ENCODE data around the gene MIPEP.

DNA sequence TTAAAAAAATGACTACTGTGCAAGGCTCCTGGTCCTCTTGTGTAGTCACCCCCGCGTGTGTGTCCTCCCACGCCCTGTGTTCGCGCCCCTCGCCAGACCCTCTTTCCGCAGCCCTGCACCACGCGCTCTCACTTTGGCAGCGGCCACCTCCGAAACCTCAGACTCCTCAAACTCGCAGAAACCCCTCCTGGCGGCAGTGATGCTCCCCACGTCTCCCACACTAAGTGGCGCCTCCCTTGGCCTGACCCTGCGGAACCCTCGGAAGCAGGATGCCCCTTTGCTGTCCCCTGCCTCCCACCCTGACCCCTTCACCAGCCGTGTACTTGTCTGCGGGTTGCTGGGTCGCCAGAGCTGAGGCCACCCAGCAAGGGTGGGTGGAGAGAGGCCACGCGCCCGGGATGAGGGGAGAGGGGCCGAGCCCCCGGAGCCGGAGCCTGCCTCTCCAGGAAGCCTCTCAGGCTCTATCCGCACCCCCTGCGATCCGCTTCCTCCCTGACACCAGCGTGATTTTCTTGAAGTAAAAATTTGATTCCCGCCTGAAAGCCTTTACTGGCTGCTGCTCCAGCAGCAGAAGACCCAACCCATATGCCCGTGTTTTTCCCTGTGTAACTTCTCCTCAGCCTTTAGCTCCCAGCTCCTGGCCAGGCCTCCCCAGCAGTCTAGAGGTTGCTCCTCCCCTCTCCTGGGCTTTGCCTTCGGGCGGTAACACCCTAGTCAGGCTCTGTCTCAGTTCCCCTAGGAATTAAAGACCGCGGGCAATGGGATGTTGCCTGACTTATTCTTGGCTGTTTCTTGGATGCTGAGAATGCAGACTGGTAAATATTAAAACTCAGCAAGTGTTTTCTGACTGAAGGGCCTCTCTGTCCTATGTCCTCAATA lies 55.2 kb downstream of the MIPEP start:
- TF ChIP-seq CTCF (conservative IDR thresholded peaks at IDR 0.05), result no peak
- no peak for TF ChIP-seq EZH2 (IDR thresholded peaks at IDR 0.05; ENCODE audit: low read depth)

Measured in PC-9 (cell line).